Natural killer cell (primary cell): ENCODE measurements around the gene ATXN3. TPM values are rescaled to one million over a fixed set of nuclear protein-coding genes. Genes with fewer than 3 reads are reported as not detected.

ENCODE experiments used
- ATAC-seq, 3 donors: fragments of 150-1000 bp in 2 of 3; fragments of 200-7000 bp in 1 of 3; cut with Tn5 transposase; 1 replicate in 1 of 3; 2 replicates in 2 of 3; pipeline ENCODE4 v1.10.0; 2021; ENCODE audit warnings: mild to moderate bottlenecking in 2 of 3, moderate library complexity in 2 of 3
- DNase-seq, 2 donors: peaks; one replicate each; pipeline versions ENCODE4 v3.0.0 to v3.0.0-alpha.2; 2013 to 2021; ENCODE audit warnings: mixed read lengths in 1 of 2
- H3K27ac ChIP-seq: one replicate; pipeline ENCODE4 v1.5.1; 2013; ENCODE audit warnings: mild to moderate bottlenecking, low read length
- H3K27me3 ChIP-seq: one replicate; pipeline ENCODE4 v1.6.1; 2013; ENCODE audit warnings: low read length; ENCODE audit not compliant: control insufficient read depth, insufficient read depth
- H3K36me3 ChIP-seq: one replicate; pipeline ENCODE4 v1.6.1; 2013; ENCODE audit warnings: low read length; ENCODE audit not compliant: control insufficient read depth, insufficient read depth
- H3K4me1 ChIP-seq: one replicate; pipeline ENCODE4 v1.6.1; 2013; ENCODE audit warnings: low read length; ENCODE audit not compliant: control insufficient read depth, insufficient read depth
- H3K4me3 ChIP-seq: one replicate; pipeline ENCODE4 v1.5.1; 2013; ENCODE audit warnings: low read length
- H3K9me3 ChIP-seq: one replicate; pipeline ENCODE4 v1.6.1; 2013; ENCODE audit warnings: low read length; ENCODE audit not compliant: control insufficient read depth, insufficient read depth
- H3K27ac Mint-ChIP-seq, 2 donors: one replicate each; pipeline ENCODE4 v1.8.0; 2022; ENCODE audit warnings: mild to moderate bottlenecking in 2 of 2, mixed read lengths in 2 of 2, moderate library complexity in 1 of 2
- H3K27me3 Mint-ChIP-seq, 2 donors: one replicate each; pipeline ENCODE4 v1.8.0; 2022; ENCODE audit warnings: low read depth in 2 of 2, mixed read lengths in 2 of 2
- H3K36me3 Mint-ChIP-seq: one replicate; pipeline ENCODE4 v1.8.0; 2022; ENCODE audit warnings: mixed read lengths
- H3K4me1 Mint-ChIP-seq, 2 donors: one replicate each; pipeline ENCODE4 v1.8.0; 2022; ENCODE audit warnings: mixed read lengths in 2 of 2
- H3K4me3 Mint-ChIP-seq: one replicate; pipeline ENCODE4 v1.8.0; 2022; ENCODE audit warnings: mild to moderate bottlenecking, moderate library complexity, mixed read lengths
- H3K9me3 Mint-ChIP-seq, 2 donors: one replicate each; pipeline ENCODE4 v1.8.0; 2022; ENCODE audit warnings: mixed read lengths in 2 of 2
- CTCF ChIP-seq: fragments of 200-600 bp; IDR thresholded peaks from one replicate; pipeline ENCODE4 v1.8.0; 2022; ENCODE audit warnings: antibody characterized with exemption
- WGBS: methylation state at CpG from one replicate; pipeline ENCODE4 v1.1.7; 2013; ENCODE audit warnings: missing lambda C conversion rate; ENCODE audit not compliant: insufficient coverage; 5-methylcytosine and 5-hydroxymethylcytosine counted together
- intact Hi-C: fragments of 100-400 bp; cut with micrococcal nuclease; formaldehyde crosslinking; loops from one replicate; pipeline ENCODE4 v1.14.2; 2022
- total RNA-seq, 4 donors: library from RNA; stranded (reverse); fragments of 120-200 nt in 1 of 4; gene quantifications; one replicate each; pipeline versions ENCODE4 v1.2.3 to v1.2.4, GENCODE V29; 2013 to 2022

ATXN3 gene
- total RNA-seq, 3 donors from 2014 or later (not counting 1 experiment from before 2014, with no cell fraction given): 26.7 to 40.5 (median 30.7) TPM

GRCh38 chr14:92108345-92109254, 2.2 kb upstream of the ATXN3 start:
- Histone ChIP-seq H3K4me3 (no peak overlapping the region), H3K27ac (no peak overlapping the region), H3K27me3 (no peaks in the 10 kb centered on the region), H3K36me3 (no peaks in the 10 kb centered on the region), H3K4me1 (peaks cover 17% of the 10 kb centered on the region), H3K9me3 (no peaks in the 10 kb centered on the region)
- Mint-ChIP-seq H3K27me3 (no peaks in the 10 kb centered on the region), H3K27ac (no peak overlapping the region), H3K9me3 (no peaks in the 10 kb centered on the region), H3K4me3 (no peak overlapping the region), H3K4me1 (peaks cover 13 to 16% of the 10 kb centered on the region in 2 donors), H3K36me3 (no peaks in the 10 kb centered on the region)
- TF ChIP-seq CTCF: no peak
- DNase-seq (peak in 1 of 2 donors; percentile 61), ATAC-seq (no peak)
- intact Hi-C loops: loop anchor here (10.0 kb wide), 1 partner anchor 454 kb away; no protein-coding TSS in a partner anchor
- 45% methylated on average over 11 of the region's 11 CpGs for WGBS

GRCh38 chr14:92105893-92106142, 564 bp downstream of the ATXN3 start:
- no peak for TF ChIP-seq CTCF
- no peaks in the 10 kb centered on the region for H3K27me3 Mint-ChIP-seq
- Histone ChIP-seq H3K27me3 (no peaks in the 10 kb centered on the region), H3K36me3 (no peaks in the 10 kb centered on the region), H3K9me3 (no peaks in the 10 kb centered on the region), H3K27ac (peak overlapping the region; percentile 70), H3K4me3 (peak overlapping the region; percentile 76), H3K4me1 (peaks cover 17% of the 10 kb centered on the region)
- 0% methylated on average over 10 of the region's 10 CpGs for WGBS
- DNase-seq (peak; percentile 19 to 53), ATAC-seq (peak in 1 of 3 donors; percentile 2)
- H3K36me3 Mint-ChIP-seq: no peaks in the 10 kb centered on the region
- intact Hi-C loops: loop anchor here (1.0 to 10.0 kb wide), 3 partner anchors 15 to 451 kb away; partner anchors contain the start of genes CPSF2, NDUFB1 and TRIP11
- H3K4me1 Mint-ChIP-seq: peaks cover 18 to 22% of the 10 kb centered on the region in 2 donors
- no peaks in the 10 kb centered on the region for H3K9me3 Mint-ChIP-seq
- H3K27ac Mint-ChIP-seq: peak overlapping the region; percentile 88 to 91
- peak overlapping the region; percentile 99 for H3K4me3 Mint-ChIP-seq

GRCh38 chr14:92105073-92105892, 1.1 kb downstream of the ATXN3 start:
- DNase-seq (no peak), ATAC-seq (no peak)
- no peaks in the 10 kb centered on the region for H3K36me3 Mint-ChIP-seq
- no peaks in the 10 kb centered on the region for H3K27me3 Mint-ChIP-seq
- Histone ChIP-seq H3K9me3 (no peaks in the 10 kb centered on the region), H3K27me3 (no peaks in the 10 kb centered on the region), H3K4me3 (peak overlapping the region; percentile 76), H3K27ac (peak overlapping the region; percentile 70), H3K36me3 (no peaks in the 10 kb centered on the region), H3K4me1 (peaks cover 17% of the 10 kb centered on the region)
- no peak for TF ChIP-seq CTCF
- peaks cover 18 to 26% of the 10 kb centered on the region in 2 donors for H3K4me1 Mint-ChIP-seq
- peak overlapping the region; percentile 99 for H3K4me3 Mint-ChIP-seq
- H3K27ac Mint-ChIP-seq: peak overlapping the region; percentile 88 to 91
- 68% methylated on average over 14 of the region's 16 CpGs for WGBS
- H3K9me3 Mint-ChIP-seq: no peaks in the 10 kb centered on the region
- intact Hi-C loops: loop anchor here (10.0 kb wide), 1 partner anchor 450 kb away; no protein-coding TSS in a partner anchor
